Fibroblast of mammary gland (primary cell): ENCODE measurements around the gene SPCS2.

ENCODE experiments used
- DNase-seq: peaks from one replicate; pipeline ENCODE4 v3.0.0-alpha.2; 2010; ENCODE audit warnings: low read depth
- H3K4me3 ChIP-seq: 2 replicates; pipeline ENCODE4 v1.5.1; 2011; ENCODE audit warnings: low read depth, mild to moderate bottlenecking, low read length, moderate library complexity; ENCODE audit not compliant: control insufficient read depth
- CTCF ChIP-seq: conservative IDR thresholded peaks from 2 replicates; pipeline ENCODE4 v1.5.1; 2011; ENCODE audit warnings: low read depth, low read length, inconsistent platforms; ENCODE audit not compliant: control insufficient read depth, insufficient read depth

The SPCS2 gene

GRCh38 chr11:74942073-74942759 lies 6.8 kb upstream of the SPCS2 start:
- no peak for TF ChIP-seq CTCF
- no peak overlapping the region for H3K4me3 ChIP-seq
- DNase-seq, result no peak

GRCh38 chr11:74948546-74948897 lies 544 bp upstream of the SPCS2 start:
- H3K4me3 ChIP-seq, result peak overlapping the region; percentile 87
- peak; percentile 14 for DNase-seq

GRCh38 chr11:74949753-74950137 lies 679 bp downstream of the SPCS2 start:
- no peak for TF ChIP-seq CTCF
- peak overlapping the region; percentile 87 for H3K4me3 ChIP-seq
- DNase-seq, result peak; percentile 14

More at GRCh38 chr11:74948546-74948897, 544 bp upstream of the SPCS2 start:
- no peak for TF ChIP-seq CTCF

- DNase-seq, result no peak
- no peak for TF ChIP-seq CTCF
- peak overlapping the region; percentile 87 for H3K4me3 ChIP-seq
These were observed 1.4 kb downstream of the SPCS2 start for GRCh38 chr11:74950374-74950969.

GRCh38 chr11:74951226-74951625 lies 2.2 kb downstream of the SPCS2 start:
- DNase-seq, result no peak
- H3K4me3 ChIP-seq, result no peak overlapping the region
- no peak for TF ChIP-seq CTCF

- H3K4me3 ChIP-seq, result no peak overlapping the region
- DNase-seq, result no peak
- no peak for TF ChIP-seq CTCF
These were observed 3.7 kb downstream of the SPCS2 start for GRCh38 chr11:74952752-74953151.
